GM12878 (cell line): ENCODE data around the gene SKA3. TPM values are rescaled to one million over a fixed set of nuclear protein-coding genes. Genes with fewer than 3 reads are reported as not detected.
A peak's percentile ranks its signal among the peaks of the same experiment; 100 is the strongest.

Experiments used
- BCL11A ChIP-seq: IDR thresholded peaks from 2 replicates; pipeline ENCODE4 v1.6.1; 2011; ENCODE audit warnings: low read depth, low read length
- CBX3 ChIP-seq: fragments of 200-600 bp; sonication (generic); IDR thresholded peaks from 2 replicates; pipeline ENCODE4 v1.6.1; 2016; ENCODE audit warnings: low read depth, borderline replicate concordance
- CHD1 ChIP-seq: IDR thresholded peaks from 2 replicates; pipeline ENCODE4 v1.6.1; 2012; ENCODE audit warnings: low read depth, low read length, improper control_type of control experiment
- CREB1 ChIP-seq: IDR thresholded peaks from 2 replicates; pipeline ENCODE4 v1.6.1; 2012; ENCODE audit warnings: low read depth, mild to moderate bottlenecking, inconsistent platforms
- GATAD2B ChIP-seq: fragments of 450-650 bp; conservative IDR thresholded peaks from 2 replicates; pipeline ENCODE4 v1.6.1; 2017; ENCODE audit warnings: low read depth, mild to moderate bottlenecking, moderate library complexity
- IRF5 ChIP-seq: fragments of 450-650 bp; IDR thresholded peaks from 2 replicates; pipeline ENCODE4 v1.6.1; 2017; ENCODE audit warnings: borderline replicate concordance
- KLF5 ChIP-seq: fragments of 450-650 bp; IDR thresholded peaks from 2 replicates; pipeline ENCODE4 v1.6.1; 2014; ENCODE audit warnings: mild to moderate bottlenecking; ENCODE audit not compliant: partially characterized antibody
- NBN ChIP-seq: fragments of 450-650 bp; IDR thresholded peaks from 2 replicates; pipeline ENCODE4 v1.6.1; 2016
- NFIC ChIP-seq: IDR thresholded peaks from 2 replicates; pipeline ENCODE4 v1.6.1; 2012; ENCODE audit warnings: low read depth, mild to moderate bottlenecking, inconsistent platforms, low read length, moderate library complexity
- SMARCA5 ChIP-seq: fragments of 450-650 bp; IDR thresholded peaks from 2 replicates; pipeline ENCODE4 v1.6.1; 2017; ENCODE audit warnings: mild to moderate bottlenecking
- SUZ12 ChIP-seq: fragments of 200-600 bp; sonication (generic); IDR thresholded peaks from one replicate; pipeline ENCODE4 v1.6.1; 2018; ENCODE audit warnings: antibody characterized with exemption, mild to moderate bottlenecking; ENCODE audit not compliant: unreplicated experiment
- TAF1 ChIP-seq: IDR thresholded peaks from 2 replicates; pipeline ENCODE4 v1.6.1; 2011; ENCODE audit warnings: mild to moderate bottlenecking, low read depth, low read length, borderline replicate concordance
- ZNF384 ChIP-seq: IDR thresholded peaks from 2 replicates; pipeline ENCODE4 v1.6.1; 2012; ENCODE audit warnings: low read depth, mild to moderate bottlenecking, low read length, improper control_type of control experiment, borderline replicate concordance
- polyA plus RNA-seq, 11 experiments: library from polyadenylated mRNA; depleted of rRNA in 4 of 11; unstranded in 6 of 11; stranded (reverse) in 5 of 11; fragments of >200 nt; fragmentation: Nextera tagmentation in 4 of 11; fragmentation: Illumina TruSeq in 1 of 11; extraction: Ambion mirVana in 4 of 11; extraction: Trizol in 1 of 11; gene quantifications; 1 replicate in 1 of 11; 2 replicates in 10 of 11; pipeline versions ENCODE4 v1.2.1 to v1.2.3, GENCODE V29; 2011 to 2016; ENCODE audit warnings: inconsistent platforms in 2 of 11, missing spikeins in 2 of 11, low read depth in 1 of 11
- total RNA-seq, 4 experiments: library from RNA; depleted of rRNA in 3 of 4; stranded (reverse); fragments of >200 nt in 3 of 4; fragmentation: Illumina TruSeq in 1 of 4; extraction: Trizol in 1 of 4; gene quantifications; 2 replicates each; pipeline versions ENCODE4 v1.2.1 to v1.2.3, GENCODE V29; 2013 to 2021
- TF ChIP-seq, protein P1 (sequence below): IDR thresholded peaks from 2 replicates; pipeline ENCODE4 v1.6.1; 2012; ENCODE audit warnings: low read depth, low read length, improper control_type of control experiment
- TF ChIP-seq, protein P2 (sequence below): fragments of 450-650 bp; IDR thresholded peaks from 2 replicates; pipeline ENCODE4 v1.6.1; 2017; ENCODE audit warnings: mild to moderate bottlenecking, moderate library complexity
- TF ChIP-seq, protein P3 (sequence below): fragments of 450-650 bp; IDR thresholded peaks from 2 replicates; pipeline ENCODE4 v1.6.1; 2017; ENCODE audit warnings: antibody characterized with exemption, mild to moderate bottlenecking, moderate library complexity
- TF ChIP-seq, protein P4 (sequence below): IDR thresholded peaks from 2 replicates; pipeline ENCODE4 v1.6.1; 2011; ENCODE audit warnings: low read depth, mild to moderate bottlenecking, low read length, moderate library complexity, borderline replicate concordance; ENCODE audit errors: extremely low read depth
- TF ChIP-seq, protein P5 (sequence below): fragments of 450-650 bp; IDR thresholded peaks from 2 replicates; pipeline ENCODE4 v1.6.1; 2017; ENCODE audit warnings: mild to moderate bottlenecking

The SKA3 gene
- total and polyA plus RNA-seq, 10 of the 15 experiments (the other 5 are each of a cell fraction or from before 2014, with no cell fraction given) = 13.5 to 69.7 (median 26.3) TPM

GRCh38 chr13:21176215-21176981 is at the start of gene SKA3, which contains the start of gene MRPL57 (continued):
- TF ChIP-seq, protein P1, sequence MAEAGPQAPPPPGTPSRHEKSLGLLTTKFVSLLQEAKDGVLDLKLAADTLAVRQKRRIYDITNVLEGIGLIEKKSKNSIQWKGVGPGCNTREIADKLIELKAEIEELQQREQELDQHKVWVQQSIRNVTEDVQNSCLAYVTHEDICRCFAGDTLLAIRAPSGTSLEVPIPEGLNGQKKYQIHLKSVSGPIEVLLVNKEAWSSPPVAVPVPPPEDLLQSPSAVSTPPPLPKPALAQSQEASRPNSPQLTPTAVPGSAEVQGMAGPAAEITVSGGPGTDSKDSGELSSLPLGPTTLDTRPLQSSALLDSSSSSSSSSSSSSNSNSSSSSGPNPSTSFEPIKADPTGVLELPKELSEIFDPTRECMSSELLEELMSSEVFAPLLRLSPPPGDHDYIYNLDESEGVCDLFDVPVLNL = peak; percentile 96
- TF ChIP-seq TAF1 (peak; percentile 89), IRF5 (peak; percentile 92), ZNF384 (no peak), NFIC (no peak), CHD1 (no peak), SMARCA5 (no peak; the same call in 1 of the 2 replicates), CREB1 (peak; percentile 78; the same call in 1 of the 2 replicates), CBX3 (no peak), KLF5 (no peak), GATAD2B (peak; percentile 76; the same call in 1 of the 2 replicates), BCL11A (no peak), NBN (peak; percentile 53; the same call in 1 of the 2 replicates), SUZ12 (no peak)
- TF ChIP-seq, protein P2, sequence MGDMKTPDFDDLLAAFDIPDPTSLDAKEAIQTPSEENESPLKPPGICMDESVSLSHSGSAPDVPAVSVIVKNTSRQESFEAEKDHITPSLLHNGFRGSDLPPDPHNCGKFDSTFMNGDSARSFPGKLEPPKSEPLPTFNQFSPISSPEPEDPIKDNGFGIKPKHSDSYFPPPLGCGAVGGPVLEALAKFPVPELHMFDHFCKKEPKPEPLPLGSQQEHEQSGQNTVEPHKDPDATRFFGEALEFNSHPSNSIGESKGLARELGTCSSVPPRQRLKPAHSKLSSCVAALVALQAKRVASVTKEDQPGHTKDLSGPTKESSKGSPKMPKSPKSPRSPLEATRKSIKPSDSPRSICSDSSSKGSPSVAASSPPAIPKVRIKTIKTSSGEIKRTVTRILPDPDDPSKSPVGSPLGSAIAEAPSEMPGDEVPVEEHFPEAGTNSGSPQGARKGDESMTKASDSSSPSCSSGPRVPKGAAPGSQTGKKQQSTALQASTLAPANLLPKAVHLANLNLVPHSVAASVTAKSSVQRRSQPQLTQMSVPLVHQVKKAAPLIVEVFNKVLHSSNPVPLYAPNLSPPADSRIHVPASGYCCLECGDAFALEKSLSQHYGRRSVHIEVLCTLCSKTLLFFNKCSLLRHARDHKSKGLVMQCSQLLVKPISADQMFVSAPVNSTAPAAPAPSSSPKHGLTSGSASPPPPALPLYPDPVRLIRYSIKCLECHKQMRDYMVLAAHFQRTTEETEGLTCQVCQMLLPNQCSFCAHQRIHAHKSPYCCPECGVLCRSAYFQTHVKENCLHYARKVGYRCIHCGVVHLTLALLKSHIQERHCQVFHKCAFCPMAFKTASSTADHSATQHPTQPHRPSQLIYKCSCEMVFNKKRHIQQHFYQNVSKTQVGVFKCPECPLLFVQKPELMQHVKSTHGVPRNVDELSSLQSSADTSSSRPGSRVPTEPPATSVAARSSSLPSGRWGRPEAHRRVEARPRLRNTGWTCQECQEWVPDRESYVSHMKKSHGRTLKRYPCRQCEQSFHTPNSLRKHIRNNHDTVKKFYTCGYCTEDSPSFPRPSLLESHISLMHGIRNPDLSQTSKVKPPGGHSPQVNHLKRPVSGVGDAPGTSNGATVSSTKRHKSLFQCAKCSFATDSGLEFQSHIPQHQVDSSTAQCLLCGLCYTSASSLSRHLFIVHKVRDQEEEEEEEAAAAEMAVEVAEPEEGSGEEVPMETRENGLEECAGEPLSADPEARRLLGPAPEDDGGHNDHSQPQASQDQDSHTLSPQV = no peak
- TF ChIP-seq, protein P3, sequence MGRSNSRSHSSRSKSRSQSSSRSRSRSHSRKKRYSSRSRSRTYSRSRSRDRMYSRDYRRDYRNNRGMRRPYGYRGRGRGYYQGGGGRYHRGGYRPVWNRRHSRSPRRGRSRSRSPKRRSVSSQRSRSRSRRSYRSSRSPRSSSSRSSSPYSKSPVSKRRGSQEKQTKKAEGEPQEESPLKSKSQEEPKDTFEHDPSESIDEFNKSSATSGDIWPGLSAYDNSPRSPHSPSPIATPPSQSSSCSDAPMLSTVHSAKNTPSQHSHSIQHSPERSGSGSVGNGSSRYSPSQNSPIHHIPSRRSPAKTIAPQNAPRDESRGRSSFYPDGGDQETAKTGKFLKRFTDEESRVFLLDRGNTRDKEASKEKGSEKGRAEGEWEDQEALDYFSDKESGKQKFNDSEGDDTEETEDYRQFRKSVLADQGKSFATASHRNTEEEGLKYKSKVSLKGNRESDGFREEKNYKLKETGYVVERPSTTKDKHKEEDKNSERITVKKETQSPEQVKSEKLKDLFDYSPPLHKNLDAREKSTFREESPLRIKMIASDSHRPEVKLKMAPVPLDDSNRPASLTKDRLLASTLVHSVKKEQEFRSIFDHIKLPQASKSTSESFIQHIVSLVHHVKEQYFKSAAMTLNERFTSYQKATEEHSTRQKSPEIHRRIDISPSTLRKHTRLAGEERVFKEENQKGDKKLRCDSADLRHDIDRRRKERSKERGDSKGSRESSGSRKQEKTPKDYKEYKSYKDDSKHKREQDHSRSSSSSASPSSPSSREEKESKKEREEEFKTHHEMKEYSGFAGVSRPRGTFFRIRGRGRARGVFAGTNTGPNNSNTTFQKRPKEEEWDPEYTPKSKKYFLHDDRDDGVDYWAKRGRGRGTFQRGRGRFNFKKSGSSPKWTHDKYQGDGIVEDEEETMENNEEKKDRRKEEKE = no peak
- TF ChIP-seq, protein P4, sequence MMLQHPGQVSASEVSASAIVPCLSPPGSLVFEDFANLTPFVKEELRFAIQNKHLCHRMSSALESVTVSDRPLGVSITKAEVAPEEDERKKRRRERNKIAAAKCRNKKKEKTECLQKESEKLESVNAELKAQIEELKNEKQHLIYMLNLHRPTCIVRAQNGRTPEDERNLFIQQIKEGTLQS = no peak
- TF ChIP-seq, protein P5, sequence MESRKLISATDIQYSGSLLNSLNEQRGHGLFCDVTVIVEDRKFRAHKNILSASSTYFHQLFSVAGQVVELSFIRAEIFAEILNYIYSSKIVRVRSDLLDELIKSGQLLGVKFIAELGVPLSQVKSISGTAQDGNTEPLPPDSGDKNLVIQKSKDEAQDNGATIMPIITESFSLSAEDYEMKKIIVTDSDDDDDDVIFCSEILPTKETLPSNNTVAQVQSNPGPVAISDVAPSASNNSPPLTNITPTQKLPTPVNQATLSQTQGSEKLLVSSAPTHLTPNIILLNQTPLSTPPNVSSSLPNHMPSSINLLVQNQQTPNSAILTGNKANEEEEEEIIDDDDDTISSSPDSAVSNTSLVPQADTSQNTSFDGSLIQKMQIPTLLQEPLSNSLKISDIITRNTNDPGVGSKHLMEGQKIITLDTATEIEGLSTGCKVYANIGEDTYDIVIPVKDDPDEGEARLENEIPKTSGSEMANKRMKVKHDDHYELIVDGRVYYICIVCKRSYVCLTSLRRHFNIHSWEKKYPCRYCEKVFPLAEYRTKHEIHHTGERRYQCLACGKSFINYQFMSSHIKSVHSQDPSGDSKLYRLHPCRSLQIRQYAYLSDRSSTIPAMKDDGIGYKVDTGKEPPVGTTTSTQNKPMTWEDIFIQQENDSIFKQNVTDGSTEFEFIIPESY = no peak
